ENCODE data around the gene DCANP1. TPM values are rescaled to one million over a fixed set of nuclear protein-coding genes. Genes with fewer than 3 reads are reported as not detected.
A peak's percentile ranks its signal among the peaks of the same experiment; 100 is the strongest.

The DCANP1 gene
- total and polyA plus RNA-seq, 9 of the 15 experiments (the other 6 are each of a cell fraction or from before 2014, with no cell fraction given), result not detected

DNA sequence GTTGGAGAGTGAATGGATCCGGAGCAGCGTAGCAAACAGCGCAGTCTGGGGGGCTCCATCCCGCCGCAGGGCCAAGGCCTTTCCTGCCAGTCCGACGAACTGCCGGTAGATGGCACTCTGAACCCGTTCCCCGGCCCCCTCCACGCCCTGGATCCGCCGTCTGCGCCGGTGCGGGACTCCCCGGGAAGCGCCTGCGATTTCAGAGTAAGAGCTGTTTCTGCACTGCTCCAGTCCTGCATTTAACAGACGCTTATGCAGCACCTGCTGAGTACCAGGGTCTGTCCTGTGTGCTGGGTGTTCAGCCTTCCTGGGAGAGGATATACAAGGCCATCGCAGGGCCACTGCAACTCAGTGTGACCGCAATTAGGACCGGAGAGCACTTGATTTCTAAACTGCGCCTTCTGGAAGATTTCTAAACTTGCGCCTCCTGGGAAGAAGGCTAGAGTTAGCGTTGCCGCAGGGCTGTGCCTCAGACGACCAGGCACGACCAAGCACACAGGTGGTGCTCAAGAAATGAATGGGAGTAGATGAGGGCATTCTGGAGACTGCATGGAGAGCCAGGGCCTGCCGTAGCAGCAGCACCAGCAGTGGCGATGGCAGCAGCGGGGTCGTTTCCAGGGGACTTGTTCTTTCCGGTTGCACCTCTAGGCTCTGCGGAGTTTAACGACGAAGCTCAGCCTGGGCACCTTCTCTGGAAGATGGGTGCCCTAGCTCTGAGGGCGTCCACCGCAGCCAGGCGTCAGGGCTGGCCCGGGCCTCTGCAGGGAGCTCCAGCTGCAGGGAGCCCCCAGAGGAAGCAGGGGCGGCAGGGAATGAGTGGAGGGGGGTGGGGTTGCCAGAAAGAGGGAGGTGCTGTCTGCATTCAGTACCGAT, 19.3 kb upstream of the DCANP1 start (continued):
- no peak for TF ChIP-seq MTA2 (IDR thresholded peaks at IDR 0.05; ENCODE audit: low read depth)
- no peak for TF ChIP-seq ZNF212 (CRISPR knock-in tag; IDR thresholded peaks at IDR 0.05)
- TF ChIP-seq NR3C1 (CRISPR knock-in tag; IDR thresholded peaks at IDR 0.05), result no peak
- no peak for TF ChIP-seq MBD2 (IDR thresholded peaks at IDR 0.05; ENCODE audit: borderline replicate concordance, low read depth)
- TF ChIP-seq MYBL2 (IDR thresholded peaks at IDR 0.05; ENCODE audit: low read depth), result no peak
- no peak for TF ChIP-seq MYBL2 (CRISPR knock-in tag; IDR thresholded peaks at IDR 0.05; ENCODE audit: borderline replicate concordance)
- TF ChIP-seq, protein P1, sequence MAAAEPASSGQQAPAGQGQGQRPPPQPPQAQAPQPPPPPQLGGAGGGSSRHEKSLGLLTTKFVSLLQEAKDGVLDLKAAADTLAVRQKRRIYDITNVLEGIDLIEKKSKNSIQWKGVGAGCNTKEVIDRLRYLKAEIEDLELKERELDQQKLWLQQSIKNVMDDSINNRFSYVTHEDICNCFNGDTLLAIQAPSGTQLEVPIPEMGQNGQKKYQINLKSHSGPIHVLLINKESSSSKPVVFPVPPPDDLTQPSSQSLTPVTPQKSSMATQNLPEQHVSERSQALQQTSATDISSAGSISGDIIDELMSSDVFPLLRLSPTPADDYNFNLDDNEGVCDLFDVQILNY (CRISPR knock-in tag; IDR thresholded peaks at IDR 0.05), result no peak
- TF ChIP-seq, protein P2, sequence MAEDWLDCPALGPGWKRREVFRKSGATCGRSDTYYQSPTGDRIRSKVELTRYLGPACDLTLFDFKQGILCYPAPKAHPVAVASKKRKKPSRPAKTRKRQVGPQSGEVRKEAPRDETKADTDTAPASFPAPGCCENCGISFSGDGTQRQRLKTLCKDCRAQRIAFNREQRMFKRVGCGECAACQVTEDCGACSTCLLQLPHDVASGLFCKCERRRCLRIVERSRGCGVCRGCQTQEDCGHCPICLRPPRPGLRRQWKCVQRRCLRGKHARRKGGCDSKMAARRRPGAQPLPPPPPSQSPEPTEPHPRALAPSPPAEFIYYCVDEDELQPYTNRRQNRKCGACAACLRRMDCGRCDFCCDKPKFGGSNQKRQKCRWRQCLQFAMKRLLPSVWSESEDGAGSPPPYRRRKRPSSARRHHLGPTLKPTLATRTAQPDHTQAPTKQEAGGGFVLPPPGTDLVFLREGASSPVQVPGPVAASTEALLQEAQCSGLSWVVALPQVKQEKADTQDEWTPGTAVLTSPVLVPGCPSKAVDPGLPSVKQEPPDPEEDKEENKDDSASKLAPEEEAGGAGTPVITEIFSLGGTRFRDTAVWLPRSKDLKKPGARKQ (CRISPR knock-in tag; IDR thresholded peaks at IDR 0.05), result peak; percentile 99
- TF ChIP-seq HLTF (IDR thresholded peaks at IDR 0.05), result no peak
- no peak for TF ChIP-seq ZNF165 (CRISPR knock-in tag; IDR thresholded peaks at IDR 0.05; ENCODE audit: borderline replicate concordance)
- peak; percentile 49; the same call in 1 of the 2 replicates for TF ChIP-seq ARID2 (IDR thresholded peaks at IDR 0.05)
- TF ChIP-seq MYNN (IDR thresholded peaks at IDR 0.05), result peak; percentile 79; the same call in 1 of the 2 replicates
- TF ChIP-seq MYNN (CRISPR knock-in tag; IDR thresholded peaks at IDR 0.05), result no peak
- TF ChIP-seq, protein P3, sequence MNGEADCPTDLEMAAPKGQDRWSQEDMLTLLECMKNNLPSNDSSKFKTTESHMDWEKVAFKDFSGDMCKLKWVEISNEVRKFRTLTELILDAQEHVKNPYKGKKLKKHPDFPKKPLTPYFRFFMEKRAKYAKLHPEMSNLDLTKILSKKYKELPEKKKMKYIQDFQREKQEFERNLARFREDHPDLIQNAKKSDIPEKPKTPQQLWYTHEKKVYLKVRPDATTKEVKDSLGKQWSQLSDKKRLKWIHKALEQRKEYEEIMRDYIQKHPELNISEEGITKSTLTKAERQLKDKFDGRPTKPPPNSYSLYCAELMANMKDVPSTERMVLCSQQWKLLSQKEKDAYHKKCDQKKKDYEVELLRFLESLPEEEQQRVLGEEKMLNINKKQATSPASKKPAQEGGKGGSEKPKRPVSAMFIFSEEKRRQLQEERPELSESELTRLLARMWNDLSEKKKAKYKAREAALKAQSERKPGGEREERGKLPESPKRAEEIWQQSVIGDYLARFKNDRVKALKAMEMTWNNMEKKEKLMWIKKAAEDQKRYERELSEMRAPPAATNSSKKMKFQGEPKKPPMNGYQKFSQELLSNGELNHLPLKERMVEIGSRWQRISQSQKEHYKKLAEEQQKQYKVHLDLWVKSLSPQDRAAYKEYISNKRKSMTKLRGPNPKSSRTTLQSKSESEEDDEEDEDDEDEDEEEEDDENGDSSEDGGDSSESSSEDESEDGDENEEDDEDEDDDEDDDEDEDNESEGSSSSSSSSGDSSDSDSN (IDR thresholded peaks at IDR 0.05; ENCODE audit: borderline replicate concordance in 1 of 2, low read depth in 2 of 2, low read length in 2 of 2), result no peak
- no peak for TF ChIP-seq ZBTB8A (IDR thresholded peaks at IDR 0.05; ENCODE audit: partially characterized antibody)
- no peak for TF ChIP-seq PCBP1 (IDR thresholded peaks at IDR 0.05; ENCODE audit: low read depth, low read length, poor library complexity, severe bottlenecking)
- TF ChIP-seq RHOXF2B (CRISPR knock-in tag; conservative IDR thresholded peaks at IDR 0.05), result no peak
- no peak for TF ChIP-seq SP1 (CRISPR knock-in tag; IDR thresholded peaks at IDR 0.05)
- no peak for TF ChIP-seq ZNF311 (CRISPR knock-in tag; IDR thresholded peaks at IDR 0.05)
- peak; percentile 54; the same call in 1 of the 2 replicates for TF ChIP-seq CC2D1A (IDR thresholded peaks at IDR 0.05)
- TF ChIP-seq ZNF717 (CRISPR knock-in tag; IDR thresholded peaks at IDR 0.05), result no peak
- no peak for TF ChIP-seq MEF2D (tag; conservative IDR thresholded peaks at IDR 0.05; ENCODE audit: low read depth)
- TF ChIP-seq STAG1 (CRISPR knock-in tag; IDR thresholded peaks at IDR 0.05; ENCODE audit: borderline replicate concordance), result peak; percentile 91
- TF ChIP-seq SAP30 (IDR thresholded peaks at IDR 0.05; ENCODE audit: borderline replicate concordance, insufficient read depth, low read depth, low read length, poor library complexity, severe bottlenecking), result no peak
- no peak for TF ChIP-seq ZNF778 (CRISPR knock-in tag; IDR thresholded peaks at IDR 0.05)
- no peak for TF ChIP-seq NFATC3 (IDR thresholded peaks at IDR 0.05)
